ENCODE data around the gene LOXHD1. TPM values are rescaled to one million over a fixed set of nuclear protein-coding genes. Genes with fewer than 3 reads are reported as not detected.

LOXHD1 gene
- total RNA-seq, 1 experiment from 2014 or later: not detected

DNA sequence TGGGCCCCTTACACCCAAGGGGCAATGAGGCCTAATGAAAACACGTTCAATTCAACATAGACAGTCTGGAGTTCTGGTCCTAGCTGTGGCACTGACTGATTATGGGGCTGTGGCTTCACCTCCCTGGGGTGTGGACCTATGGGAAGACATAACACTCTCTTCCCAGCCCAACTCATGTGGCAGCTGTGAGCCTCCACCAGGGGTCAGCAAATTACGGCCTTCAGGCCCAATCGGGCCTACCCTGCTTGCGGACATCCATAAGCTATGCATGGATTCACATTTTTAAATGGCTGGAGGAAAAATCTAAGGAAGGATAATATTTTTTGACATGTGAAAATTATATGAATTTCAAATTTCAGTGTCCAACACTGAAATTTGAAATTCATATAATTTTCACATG is 101.3 kb downstream of the LOXHD1 start:
- no peak overlapping the region for H3K4me3 ChIP-seq (ENCODE audit: low read depth, low read length)
- CTCF ChIA-PET: interaction anchor here (2.3 kb wide), 1 partner anchor 102 kb away, joined by 15 read pairs; no protein-coding TSS in a partner anchor
- DNase-seq: peak; percentile 34 to 35
- H3K36me3 ChIP-seq (ENCODE audit: control insufficient read depth, insufficient read depth, low read length): no peaks in the 10 kb centered on the region
- no peaks in the 10 kb centered on the region for H3K9me3 ChIP-seq
- H3K4me1 ChIP-seq: no peaks in the 10 kb centered on the region
- H3K27me3 ChIP-seq (replicated peaks; ENCODE audit: control insufficient read depth, insufficient read depth, low read length): no peaks in the 10 kb centered on the region
- no peak overlapping the region for H3K27ac Mint-ChIP-seq (ENCODE audit: unreplicated experiment)
- no peaks in the 10 kb centered on the region for H3K4me1 Mint-ChIP-seq (ENCODE audit: low read depth, unreplicated experiment)
- no peaks in the 10 kb centered on the region for H3K36me3 Mint-ChIP-seq (ENCODE audit: insufficient read depth, unreplicated experiment)
- intact Hi-C loops (cut with micrococcal nuclease; ENCODE audit: unreplicated experiment): loop anchor here (1.0 kb wide), 1 partner anchor 103 kb away; no protein-coding TSS in a partner anchor
- peaks cover 10% of the 10 kb centered on the region for H3K27me3 Mint-ChIP-seq (ENCODE audit: insufficient read depth, unreplicated experiment)
- TF ChIP-seq, protein P1, sequence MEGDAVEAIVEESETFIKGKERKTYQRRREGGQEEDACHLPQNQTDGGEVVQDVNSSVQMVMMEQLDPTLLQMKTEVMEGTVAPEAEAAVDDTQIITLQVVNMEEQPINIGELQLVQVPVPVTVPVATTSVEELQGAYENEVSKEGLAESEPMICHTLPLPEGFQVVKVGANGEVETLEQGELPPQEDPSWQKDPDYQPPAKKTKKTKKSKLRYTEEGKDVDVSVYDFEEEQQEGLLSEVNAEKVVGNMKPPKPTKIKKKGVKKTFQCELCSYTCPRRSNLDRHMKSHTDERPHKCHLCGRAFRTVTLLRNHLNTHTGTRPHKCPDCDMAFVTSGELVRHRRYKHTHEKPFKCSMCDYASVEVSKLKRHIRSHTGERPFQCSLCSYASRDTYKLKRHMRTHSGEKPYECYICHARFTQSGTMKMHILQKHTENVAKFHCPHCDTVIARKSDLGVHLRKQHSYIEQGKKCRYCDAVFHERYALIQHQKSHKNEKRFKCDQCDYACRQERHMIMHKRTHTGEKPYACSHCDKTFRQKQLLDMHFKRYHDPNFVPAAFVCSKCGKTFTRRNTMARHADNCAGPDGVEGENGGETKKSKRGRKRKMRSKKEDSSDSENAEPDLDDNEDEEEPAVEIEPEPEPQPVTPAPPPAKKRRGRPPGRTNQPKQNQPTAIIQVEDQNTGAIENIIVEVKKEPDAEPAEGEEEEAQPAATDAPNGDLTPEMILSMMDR (IDR thresholded peaks at IDR 0.05; ENCODE audit: insufficient read depth in 1 of 2, low read depth in 1 of 2, low read length in 1 of 2, severe bottlenecking in 1 of 2, unreplicated experiment in 1 of 2): peak; percentile 18 to 59
- H3K9me3 Mint-ChIP-seq (ENCODE audit: unreplicated experiment): peaks cover 5% of the 10 kb centered on the region
- no TSS peak for BruUV-seq (replicated peaks)
- H3K4me3 Mint-ChIP-seq (ENCODE audit: unreplicated experiment): no peak overlapping the region
- POLR2A ChIA-PET: no interaction called here

DNA sequence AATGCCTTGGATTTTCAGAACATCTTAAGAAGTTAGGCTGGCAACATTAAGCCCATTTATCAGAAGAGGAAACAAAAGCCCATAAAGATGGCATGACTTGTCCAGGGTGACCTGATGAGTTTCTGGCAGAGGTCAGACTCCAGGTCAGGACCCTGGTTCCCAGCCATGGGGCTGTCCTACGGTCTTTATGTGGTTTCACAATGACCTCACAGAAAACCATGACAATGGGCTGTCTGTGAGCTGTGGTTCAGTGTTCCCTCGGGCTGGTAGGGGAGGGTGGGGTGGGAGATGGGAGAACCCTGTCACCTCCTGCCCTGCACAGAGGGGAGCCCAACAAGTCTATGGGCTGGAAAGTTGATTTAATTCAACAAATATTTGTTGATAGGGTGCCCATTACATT is 101.8 kb downstream of the LOXHD1 start:
- no peaks in the 10 kb centered on the region for H3K9me3 Mint-ChIP-seq (ENCODE audit: unreplicated experiment)
- CTCF ChIA-PET: interaction anchor here (2.3 kb wide), 1 partner anchor 103 kb away, joined by 15 read pairs; no protein-coding TSS in a partner anchor
- H3K4me1 ChIP-seq: no peaks in the 10 kb centered on the region
- H3K9me3 ChIP-seq: no peaks in the 10 kb centered on the region
- BruUV-seq (replicated peaks): no TSS peak
- peaks cover 7% of the 10 kb centered on the region for H3K27me3 Mint-ChIP-seq (ENCODE audit: insufficient read depth, unreplicated experiment)
- H3K4me3 ChIP-seq (ENCODE audit: low read depth, low read length): no peak overlapping the region
- H3K4me3 Mint-ChIP-seq (ENCODE audit: unreplicated experiment): no peak overlapping the region
- no peaks in the 10 kb centered on the region for H3K4me1 Mint-ChIP-seq (ENCODE audit: low read depth, unreplicated experiment)
- intact Hi-C loops (cut with micrococcal nuclease; ENCODE audit: unreplicated experiment): loop anchor here (1.0 kb wide), 1 partner anchor 103 kb away; no protein-coding TSS in a partner anchor
- H3K27ac Mint-ChIP-seq (ENCODE audit: unreplicated experiment): no peak overlapping the region
- TF ChIP-seq, protein P1 (IDR thresholded peaks at IDR 0.05; ENCODE audit: insufficient read depth in 1 of 2, low read depth in 1 of 2, low read length in 1 of 2, severe bottlenecking in 1 of 2, unreplicated experiment in 1 of 2): no peak
- POLR2A ChIA-PET: no interaction called here
- no peak for DNase-seq
- H3K36me3 Mint-ChIP-seq (ENCODE audit: insufficient read depth, unreplicated experiment): no peaks in the 10 kb centered on the region
- no peaks in the 10 kb centered on the region for H3K27me3 ChIP-seq (replicated peaks; ENCODE audit: control insufficient read depth, insufficient read depth, low read length)
- H3K36me3 ChIP-seq (ENCODE audit: control insufficient read depth, insufficient read depth, low read length): no peaks in the 10 kb centered on the region

DNA sequence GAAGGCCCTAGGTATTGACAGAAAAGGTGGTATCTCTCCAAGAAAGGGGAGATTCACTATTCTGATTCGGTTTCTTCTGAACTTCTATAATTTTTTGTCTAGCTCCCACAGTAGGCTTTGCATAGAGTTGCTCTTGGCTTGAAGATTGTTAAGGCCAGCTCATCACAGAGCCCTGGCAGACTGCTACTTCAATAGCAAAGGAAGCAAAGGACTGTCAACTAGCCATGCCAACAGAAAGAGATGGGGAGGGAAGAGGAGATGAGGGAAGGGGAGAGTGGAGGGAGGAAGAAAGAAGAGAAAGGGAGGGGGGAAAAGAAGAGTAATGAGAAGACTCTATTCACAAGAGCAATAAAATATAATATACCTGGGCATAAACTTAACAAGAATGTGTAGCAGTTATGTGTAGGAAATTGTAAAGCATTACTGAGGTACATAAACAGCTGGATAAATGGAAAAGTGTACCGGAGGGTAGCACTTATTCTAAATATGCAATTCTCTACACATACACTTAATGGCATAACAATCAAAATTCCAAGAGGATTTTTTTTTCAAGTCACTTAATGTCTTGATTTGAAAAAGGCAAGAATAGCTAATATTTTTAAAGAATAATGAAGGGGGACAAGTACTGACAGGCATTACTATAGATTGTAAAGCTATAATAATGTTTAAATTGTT is 102.5 kb downstream of the LOXHD1 start:
- BruUV-seq (replicated peaks): no TSS peak
- Mint-ChIP-seq H3K4me3 (ENCODE audit: unreplicated experiment) (no peak overlapping the region), H3K27ac (ENCODE audit: unreplicated experiment) (no peak overlapping the region), H3K4me1 (ENCODE audit: low read depth, unreplicated experiment) (no peaks in the 10 kb centered on the region), H3K36me3 (ENCODE audit: insufficient read depth, unreplicated experiment) (no peaks in the 10 kb centered on the region), H3K27me3 (ENCODE audit: insufficient read depth, unreplicated experiment) (peaks cover 4% of the 10 kb centered on the region), H3K9me3 (ENCODE audit: unreplicated experiment) (no peaks in the 10 kb centered on the region)
- DNase-seq: no peak
- Histone ChIP-seq H3K4me1 (no peaks in the 10 kb centered on the region), H3K4me3 (ENCODE audit: low read depth, low read length) (no peak overlapping the region), H3K27me3 (replicated peaks; ENCODE audit: control insufficient read depth, insufficient read depth, low read length) (no peaks in the 10 kb centered on the region), H3K9me3 (no peaks in the 10 kb centered on the region), H3K36me3 (ENCODE audit: control insufficient read depth, insufficient read depth, low read length) (no peaks in the 10 kb centered on the region)
- POLR2A ChIA-PET: no interaction called here
- TF ChIP-seq, protein P1 (IDR thresholded peaks at IDR 0.05; ENCODE audit: insufficient read depth in 1 of 2, low read depth in 1 of 2, low read length in 1 of 2, severe bottlenecking in 1 of 2, unreplicated experiment in 1 of 2): no peak
- CTCF ChIA-PET: interaction anchor here (2.3 kb wide), 1 partner anchor 103 kb away, joined by 15 read pairs; no protein-coding TSS in a partner anchor
- intact Hi-C loops (cut with micrococcal nuclease; ENCODE audit: unreplicated experiment): loop anchor here (1.0 kb wide), 1 partner anchor 104 kb away; no protein-coding TSS in a partner anchor

Measured in Caco-2 (cell line).